CD4-positive, alpha-beta T cell treated with Interleukin-2 at 100 ng/mL for 4 hours (primary cell): Measurements from ENCODE around the gene NGLY1.

Source experiments
- DNase-seq: peaks from one replicate; pipeline ENCODE4 v3.0.0-alpha.2; 2020; ENCODE audit warnings: low spot score

NGLY1 gene

GRCh38 chr3:25707268-25707926 lies 75.8 kb downstream of the NGLY1 start:
- DNase-seq: no peak

- DNase-seq: no peak
These were observed 77.0 kb downstream of the NGLY1 start for GRCh38 chr3:25706213-25706612.

- no peak for DNase-seq
These were observed 85.7 kb downstream of the NGLY1 start for GRCh38 chr3:25697553-25697952.

- DNase-seq: no peak
These were observed 87.4 kb downstream of the NGLY1 start for GRCh38 chr3:25695731-25696420.

- DNase-seq: no peak
These were observed 90.0 kb downstream of the NGLY1 start for GRCh38 chr3:25693238-25693637.

- DNase-seq: no peak
These were observed 90.9 kb downstream of the NGLY1 start for GRCh38 chr3:25692341-25692740.

GRCh38 chr3:25690768-25691533 lies 92.3 kb downstream of the NGLY1 start:
- DNase-seq: no peak

GRCh38 chr3:25689226-25689625 lies 94.0 kb downstream of the NGLY1 start:
- no peak for DNase-seq

- no peak for DNase-seq
These were observed 95.5 kb downstream of the NGLY1 start for GRCh38 chr3:25687742-25688141.

- no peak for DNase-seq
These were observed 96.5 kb downstream of the NGLY1 start for GRCh38 chr3:25686766-25687165.

- no peak for DNase-seq
These were observed 99.4 kb downstream of the NGLY1 start for GRCh38 chr3:25683882-25684281.

GRCh38 chr3:25683410-25683809 lies 99.8 kb downstream of the NGLY1 start:
- DNase-seq: no peak

GRCh38 chr3:25679642-25680302 lies 103.5 kb downstream of the NGLY1 start:
- no peak for DNase-seq

GRCh38 chr3:25679166-25679565 lies 104.1 kb downstream of the NGLY1 start:
- no peak for DNase-seq

GRCh38 chr3:25678581-25678980 lies 104.7 kb downstream of the NGLY1 start:
- DNase-seq: no peak

GRCh38 chr3:25677121-25677520 lies 106.1 kb downstream of the NGLY1 start:
- DNase-seq: no peak

GRCh38 chr3:25674670-25675069 lies 108.6 kb downstream of the NGLY1 start:
- no peak for DNase-seq

GRCh38 chr3:25673738-25674298 lies 109.4 kb downstream of the NGLY1 start:
- DNase-seq: no peak
